Measurements from ENCODE around the gene HKDC1.
A peak's percentile ranks its signal among the peaks of the same experiment; 100 is the strongest.
"Not testable (repeated sequence)": the region's sequence is repeated elsewhere in the genome, so short reads cannot be mapped to it uniquely, and the experiment has no call there.

Gene HKDC1

GRCh38 chr10:69220041-69220451 is at the start of gene HKDC1:
Gene HKDC1, plus strand, starts transcription at chr10:69220332. Its CDS starts 104 bp downstream, at chr10:69220436.
- no peak for DNase-seq (ENCODE audit: low read depth)

- no peak for DNase-seq (ENCODE audit: low read depth)
Observed at GRCh38 chr10:69172241-69172982, 47.7 kb upstream of the HKDC1 start.

GRCh38 chr10:69175326-69175725 is 44.8 kb upstream of the HKDC1 start:
- not testable (repeated sequence) for DNase-seq (ENCODE audit: low read depth)

- no peak for DNase-seq (ENCODE audit: low read depth)
Observed at GRCh38 chr10:69176823-69177222, 43.3 kb upstream of the HKDC1 start.

- DNase-seq (ENCODE audit: low read depth), result peak; percentile 13
Observed at GRCh38 chr10:69179089-69179742, 40.9 kb upstream of the HKDC1 start.

GRCh38 chr10:69179743-69180524 is 40.2 kb upstream of the HKDC1 start, which contains the start of gene SUPV3L1:
Gene SUPV3L1, plus strand, starts transcription at chr10:69180234. Its CDS starts 58 bp downstream, at chr10:69180292.
- DNase-seq (ENCODE audit: low read depth), result peak; percentile 81

- peak; percentile 3 for DNase-seq (ENCODE audit: low read depth)
Observed at GRCh38 chr10:69180525-69181204, 39.5 kb upstream of the HKDC1 start.

- no peak for DNase-seq (ENCODE audit: low read depth)
Observed at GRCh38 chr10:69181433-69181832, 38.7 kb upstream of the HKDC1 start.

GRCh38 chr10:69182005-69182404 is 38.1 kb upstream of the HKDC1 start:
- no peak for DNase-seq (ENCODE audit: low read depth)

- DNase-seq (ENCODE audit: low read depth), result no peak
Observed at GRCh38 chr10:69186524-69186923, 33.6 kb upstream of the HKDC1 start.

GRCh38 chr10:69201045-69201444 is 19.1 kb upstream of the HKDC1 start:
- no peak for DNase-seq (ENCODE audit: low read depth)

GRCh38 chr10:69202332-69202731 is 17.8 kb upstream of the HKDC1 start:
- no peak for DNase-seq (ENCODE audit: low read depth)

GRCh38 chr10:69208761-69209160 is 11.4 kb upstream of the HKDC1 start:
- DNase-seq (ENCODE audit: low read depth), result no peak

GRCh38 chr10:69209787-69210484 is 10.2 kb upstream of the HKDC1 start:
- no peak for DNase-seq (ENCODE audit: low read depth)

GRCh38 chr10:69211104-69211503 is 9.0 kb upstream of the HKDC1 start:
- DNase-seq (ENCODE audit: low read depth), result no peak

- no peak for DNase-seq (ENCODE audit: low read depth)
Observed at GRCh38 chr10:69211524-69211923, 8.6 kb upstream of the HKDC1 start.

GRCh38 chr10:69213591-69214311 is 6.4 kb upstream of the HKDC1 start:
- no peak for DNase-seq (ENCODE audit: low read depth)

GRCh38 chr10:69214666-69215131 is 5.4 kb upstream of the HKDC1 start:
- DNase-seq (ENCODE audit: low read depth), result no peak

- DNase-seq (ENCODE audit: low read depth), result no peak
Observed at GRCh38 chr10:69215405-69216171, 4.5 kb upstream of the HKDC1 start.

GRCh38 chr10:69216577-69217118 is 3.5 kb upstream of the HKDC1 start:
- DNase-seq (ENCODE audit: low read depth), result no peak

Measured in activated T-cell treated with anti-CD3 and anti-CD28 coated beads for 24 hours (primary cell).